HG03175 (cell line): ENCODE results near the gene ITCH.
A peak's percentile ranks its signal among the peaks of the same experiment; 100 is the strongest.

ENCODE experiments used
- ATAC-seq: cut with Tn5 transposase; IDR thresholded peaks from one replicate; pipeline ENCODE4 v1.9.1; 2021; ENCODE audit warnings: mild to moderate bottlenecking, moderate library complexity; ENCODE audit not compliant: unreplicated experiment

ITCH gene

DNA sequence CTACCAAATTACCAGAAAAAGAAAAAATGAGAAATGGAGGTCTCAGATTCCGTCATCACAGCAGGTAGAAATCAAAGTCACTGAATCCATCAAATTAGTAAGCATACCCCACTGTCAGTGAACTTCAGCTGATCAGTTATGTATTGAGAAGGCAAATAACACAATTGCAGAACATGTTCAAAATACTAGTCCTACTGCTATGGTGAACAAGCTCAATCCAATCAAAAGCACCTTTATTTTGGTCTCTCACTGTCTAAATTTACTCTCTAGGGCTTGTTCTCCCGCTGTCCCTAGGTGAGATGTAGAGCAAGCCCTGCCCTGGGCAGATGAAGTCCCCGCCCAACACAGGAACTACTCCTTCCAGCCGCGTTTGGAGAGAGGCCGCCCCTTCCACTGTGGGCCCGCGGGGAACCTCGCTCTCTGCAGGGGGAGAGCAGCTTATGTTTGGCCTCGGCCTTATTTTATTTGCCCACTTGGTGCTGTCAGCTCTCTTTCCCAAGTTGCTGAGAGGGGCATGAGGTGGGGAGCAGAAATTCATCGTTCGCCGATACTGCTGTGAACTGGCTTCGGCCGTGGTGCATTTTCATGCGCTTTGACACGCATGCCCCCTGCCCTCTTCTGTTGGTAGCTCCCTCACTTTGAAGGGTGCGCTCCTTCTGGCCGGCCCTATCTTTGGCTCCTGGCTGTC lies 181.2 kb downstream of the ITCH start:
- no peak for ATAC-seq

DNA sequence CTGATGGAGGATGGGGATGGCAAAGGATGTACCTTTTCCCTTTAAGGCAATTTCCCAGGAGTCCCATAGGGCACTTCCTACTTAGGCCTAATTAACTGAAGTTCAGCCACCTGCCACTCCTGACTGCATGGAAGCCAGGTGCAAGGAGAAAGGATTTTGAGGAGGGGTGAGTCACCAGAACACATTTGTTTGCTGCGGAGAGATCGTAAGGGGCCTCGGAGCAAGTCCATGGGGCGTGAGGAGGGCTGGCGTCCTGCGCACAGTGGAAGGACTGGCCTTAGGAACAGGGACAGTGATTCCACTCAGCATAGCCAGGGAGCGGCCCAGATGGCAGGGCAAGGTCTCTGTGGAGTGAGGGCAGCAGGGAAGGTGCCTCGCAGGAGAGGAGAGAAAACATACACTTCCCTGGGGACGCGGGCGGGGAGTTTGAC lies 183.7 kb downstream of the ITCH start:
- no peak for ATAC-seq

DNA sequence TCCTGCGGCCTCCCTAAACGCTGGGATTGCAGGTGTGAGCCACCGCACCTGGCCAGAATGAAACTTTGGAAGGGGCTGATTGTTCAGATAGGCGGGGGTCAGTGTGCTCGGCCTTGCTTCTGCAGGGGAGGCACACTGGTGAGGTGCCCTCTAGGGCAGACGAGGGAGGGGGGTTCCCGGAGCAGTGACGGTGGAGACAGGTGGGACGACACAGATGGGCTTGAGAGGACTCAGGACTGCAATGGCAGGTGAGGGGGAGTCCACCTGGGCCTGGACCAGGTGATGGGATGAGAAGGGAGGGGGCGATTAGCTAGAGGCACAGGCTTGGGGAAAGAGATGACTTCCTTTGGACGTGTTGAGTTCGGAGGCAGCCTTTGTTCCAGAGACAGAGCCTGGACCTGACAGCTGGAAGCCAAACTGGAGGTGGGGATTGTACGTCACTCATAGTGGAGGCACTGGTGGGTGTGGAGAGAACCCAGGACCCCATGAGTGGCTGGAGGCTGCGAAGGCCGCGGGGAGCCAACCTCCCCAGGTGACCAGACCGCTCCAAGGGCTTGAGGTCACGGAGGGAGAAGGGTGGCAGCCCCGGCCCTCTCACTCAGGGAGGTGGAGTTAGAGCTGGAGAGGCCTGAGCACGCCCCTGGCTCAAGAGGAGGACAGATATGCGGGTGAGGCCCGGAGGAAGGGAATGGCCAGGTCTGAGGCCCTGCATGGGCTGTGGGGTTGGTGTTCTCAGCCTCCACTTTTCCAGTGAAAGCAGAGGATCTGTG lies 185.0 kb downstream of the ITCH start:
- ATAC-seq: no peak

DNA sequence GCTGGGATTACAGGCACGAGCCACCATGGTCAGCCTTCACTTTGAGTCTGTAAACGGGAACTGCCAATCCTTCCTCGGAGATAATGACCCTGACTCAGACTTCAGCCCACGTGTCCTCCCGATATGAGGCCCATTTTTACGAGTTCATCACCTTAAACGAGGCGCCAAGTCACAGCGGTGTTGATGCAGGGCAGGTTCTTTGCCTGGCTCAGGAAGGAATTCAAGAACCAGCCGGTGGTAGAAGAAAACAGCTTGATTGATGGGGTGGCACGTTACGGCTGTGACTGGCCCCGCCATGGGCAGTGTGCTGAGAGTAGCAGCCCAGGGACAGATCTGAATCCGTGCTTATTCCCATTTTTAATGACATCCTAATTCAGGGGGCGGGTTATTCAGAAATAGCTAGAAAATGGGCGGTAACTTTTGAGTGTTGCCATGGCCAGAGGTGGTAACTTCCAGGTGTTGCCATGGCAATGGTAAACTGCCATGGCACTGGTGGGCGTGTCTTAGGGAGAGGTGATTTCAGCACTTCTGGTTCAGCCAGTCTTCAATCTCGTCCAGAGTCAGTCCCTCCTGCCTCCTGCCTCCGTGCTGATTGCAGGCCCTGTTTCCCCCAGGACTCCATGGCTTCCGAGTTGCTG lies 186.3 kb downstream of the ITCH start:
- no peak for ATAC-seq

DNA sequence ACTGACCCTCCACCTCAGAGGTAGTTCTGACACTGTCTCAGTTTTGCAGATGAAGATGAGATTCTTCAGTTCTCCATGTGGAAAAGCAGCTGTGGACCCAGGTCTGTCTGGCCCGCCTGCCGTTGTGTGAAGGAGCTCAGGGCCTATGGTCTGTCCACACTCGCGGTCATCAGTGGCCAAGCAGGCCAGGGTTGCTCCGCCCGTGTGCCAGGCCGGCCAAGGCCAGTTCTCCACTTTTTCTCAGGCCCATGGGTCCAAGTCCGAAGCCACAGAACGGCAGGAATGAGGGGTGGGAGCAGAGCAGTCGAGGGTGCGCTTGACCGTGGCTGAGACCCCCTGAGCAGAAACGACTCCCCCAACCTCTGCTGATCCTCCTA lies 186.8 kb downstream of the ITCH start:
- ATAC-seq: no peak

DNA sequence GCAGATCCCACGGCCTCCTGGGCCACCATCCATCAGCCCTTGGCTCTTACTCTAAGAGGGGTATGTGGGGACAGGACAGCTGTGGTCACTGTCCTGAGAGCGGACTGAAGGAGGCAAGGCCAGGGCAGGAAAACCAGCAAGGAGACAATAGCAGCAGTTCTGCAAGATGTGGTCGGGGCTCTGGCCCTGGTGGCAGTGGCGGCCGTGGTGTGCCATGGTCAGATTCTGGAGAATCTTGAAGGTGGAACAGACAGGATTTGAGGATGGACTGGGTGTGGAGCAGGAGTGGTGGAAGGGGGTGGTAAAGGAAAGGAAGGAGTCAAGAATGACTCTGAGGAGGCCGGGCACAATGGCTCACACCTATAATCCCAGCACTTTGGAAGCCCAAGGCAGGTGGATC lies 189.5 kb downstream of the ITCH start:
- no peak for ATAC-seq

DNA sequence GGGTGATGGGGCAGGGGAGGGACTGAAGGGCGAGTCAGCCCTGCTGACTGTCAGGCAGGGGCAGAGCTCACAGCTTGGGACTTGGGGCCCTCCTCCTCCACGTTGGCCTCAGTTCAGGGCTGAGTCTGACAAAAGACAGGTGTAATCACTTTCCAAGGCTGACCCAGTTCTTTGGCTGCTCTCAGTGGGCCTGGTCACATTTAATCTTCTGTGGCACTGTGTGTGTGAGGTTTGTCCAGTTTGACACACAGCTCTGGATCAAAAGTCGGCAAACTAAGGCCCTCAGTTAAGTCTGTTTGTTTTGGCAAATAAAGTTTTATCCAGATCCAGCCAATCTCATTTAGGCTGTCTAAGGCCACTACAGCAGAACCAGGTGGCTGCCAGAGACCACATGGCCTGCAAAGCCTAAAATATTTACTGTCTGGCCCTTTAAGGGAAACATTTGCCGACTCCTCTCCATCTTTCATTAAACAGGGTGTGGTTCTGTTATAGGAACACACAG lies 190.3 kb downstream of the ITCH start:
- ATAC-seq: no peak

DNA sequence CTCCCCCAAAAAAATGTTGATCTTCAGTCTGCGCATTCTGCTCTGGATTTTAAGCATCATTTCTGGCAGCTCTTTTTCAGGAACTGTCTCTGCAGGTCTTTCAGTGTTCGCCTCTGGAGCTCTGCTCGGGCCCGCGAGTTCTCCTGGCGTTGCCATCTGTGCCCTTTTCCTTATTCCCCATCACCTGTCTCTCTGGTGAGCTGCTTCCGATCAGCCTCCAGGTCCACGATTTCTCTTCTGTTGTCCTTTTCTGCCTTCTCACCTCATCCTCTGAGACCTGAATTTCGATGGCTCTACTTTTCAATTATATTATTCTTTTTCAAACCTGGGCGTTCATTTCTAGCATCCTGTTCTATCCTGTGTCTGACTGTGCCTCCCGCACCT lies 194.9 kb downstream of the ITCH start:
- ATAC-seq: no peak

- ATAC-seq: peak; percentile 70
These were observed 195.5 kb downstream of the ITCH start, which contains the start of gene MAP1LC3A for GRCh38 chr20:34558320-34559218. Gene MAP1LC3A, plus strand, starts transcription at chr20:34558718. Its CDS starts 151 bp downstream, at chr20:34558869.

GRCh38 chr20:34559311-34560140 lies 196.5 kb downstream of the ITCH start:
- no peak for ATAC-seq

- ATAC-seq: no peak
These were observed 197.1 kb downstream of the ITCH start for GRCh38 chr20:34560141-34560523.

DNA sequence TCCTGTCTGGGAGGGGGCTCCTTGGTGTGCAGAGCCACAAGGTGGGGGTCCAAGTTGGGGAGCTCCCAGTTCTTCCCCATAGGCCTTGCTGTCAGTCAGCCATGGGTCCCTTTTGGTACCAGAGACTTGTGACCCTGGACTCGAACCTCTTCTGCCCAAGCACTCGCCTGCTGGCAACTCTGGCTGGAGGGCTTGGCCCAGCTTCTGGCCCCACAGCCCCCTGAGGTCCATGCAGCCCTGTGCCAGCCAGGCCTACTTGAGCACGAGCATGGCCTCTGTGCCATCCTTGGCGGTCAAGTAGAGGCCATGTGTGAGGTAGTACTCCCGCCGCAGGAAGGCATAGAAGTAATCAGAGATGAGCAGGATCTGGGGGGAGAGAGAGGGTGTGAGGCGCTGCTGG lies 197.5 kb downstream of the ITCH start:
- no peak for ATAC-seq
